Endothelial cell of umbilical vein (primary cell): ENCODE measurements around the gene ARID1B. TPM values are rescaled to one million over a fixed set of nuclear protein-coding genes. Genes with fewer than 3 reads are reported as not detected.

Experiments used
- BruUV-seq: library from RNA; stranded (reverse); fragments of 400-500 nt; replicated peaks from 2 replicates; lab custom pipeline; 2021; lab: Mats Ljungman, UMichigan
- CTCF ChIA-PET: fragments of 300-600, 350-600 bp; sonication (Branson Sonifier 250); formaldehyde crosslinking; loops from one replicate; lab custom pipeline; 2021; ENCODE audit warnings: antibody characterized with exemption, inconsistent platforms; lab: Charles Lee
- POLR2A ChIA-PET: fragments of 300-600, 350-600 bp; sonication (Branson Sonifier 250); formaldehyde crosslinking; loops from one replicate; lab custom pipeline; 2021; ENCODE audit warnings: antibody characterized with exemption, inconsistent platforms; lab: Charles Lee
- DNase-seq: peaks from one replicate; pipeline ENCODE4 v3.0.0-alpha.2; 2011; ENCODE audit warnings: low read depth, low spot score
- FAIRE-seq: peaks from 2 replicates; lab custom pipeline; 2011; peaks lifted over from hg19 to GRCh38; lab: Jason Lieb, UNC
- H2AFZ ChIP-seq: 2 replicates; pipeline ENCODE4 v1.6.0; 2012; ENCODE audit warnings: low read depth, low read length, control low read depth, inconsistent platforms
- H3K27ac ChIP-seq: 2 replicates; pipeline ENCODE4 v1.5.1; 2011; ENCODE audit warnings: low read depth, mild to moderate bottlenecking, control low read depth, low read length, moderate library complexity; ENCODE audit not compliant: insufficient read depth
- H3K27me3 ChIP-seq, 2 experiments: 2 replicates each; pipeline versions ENCODE4 v1.6.0 to v1.6.1; 2011; ENCODE audit warnings: low read length in 2 of 2, mixed read lengths in 1 of 2; ENCODE audit not compliant: control insufficient read depth in 2 of 2, insufficient read depth in 2 of 2
- H3K36me3 ChIP-seq, 2 experiments: 2 replicates in 1 of 2; 3 replicates in 1 of 2; pipeline ENCODE4 v1.5.1; 2011; ENCODE audit warnings: low read length in 2 of 2, mild to moderate bottlenecking in 1 of 2, moderate library complexity in 1 of 2; ENCODE audit not compliant: control insufficient read depth in 2 of 2, insufficient read depth in 2 of 2; ENCODE audit errors: extremely low read depth in 1 of 2
- H3K4me1 ChIP-seq: 3 replicates; pipeline ENCODE4 v1.5.1; 2011; ENCODE audit warnings: mild to moderate bottlenecking, low read length; ENCODE audit not compliant: control insufficient read depth, insufficient read depth; ENCODE audit errors: extremely low read depth
- H3K4me2 ChIP-seq: 2 replicates; pipeline ENCODE4 v1.6.1; 2011; ENCODE audit warnings: low read length, control low read depth, mixed read lengths; ENCODE audit not compliant: insufficient read depth
- H3K4me3 ChIP-seq, 3 experiments: fragments of 200-600 bp in 1 of 3; sonication (generic), shearing (Covaris generic) in 1 of 3; replicated peaks in 1 of 3; 2 replicates each; pipeline ENCODE4 v1.5.1; 2011 to 2016; ENCODE audit warnings: control low read depth in 3 of 3, low read length in 3 of 3, mild to moderate bottlenecking in 2 of 3, inconsistent platforms in 1 of 3, low read depth in 1 of 3, moderate library complexity in 1 of 3; ENCODE audit not compliant: insufficient read depth in 1 of 3
- H3K79me2 ChIP-seq: 2 replicates; pipeline ENCODE4 v1.6.0; 2012; ENCODE audit warnings: low read length, inconsistent platforms; ENCODE audit not compliant: control insufficient read depth, insufficient read depth
- H3K9ac ChIP-seq: replicated peaks from 2 replicates; pipeline ENCODE3; 2011; ENCODE audit warnings: low read length, control low read depth; ENCODE audit not compliant: insufficient read depth; ENCODE audit errors: extremely low read depth
- H3K9me1 ChIP-seq: replicated peaks from 3 replicates; pipeline ENCODE4 v1.6.0; 2011; ENCODE audit warnings: mild to moderate bottlenecking, low read length; ENCODE audit not compliant: control insufficient read depth, insufficient read depth; ENCODE audit errors: extremely low read depth
- H3K9me3 ChIP-seq: replicated peaks from 2 replicates; pipeline ENCODE4 v1.5.1; 2012; ENCODE audit warnings: low read length, inconsistent platforms; ENCODE audit not compliant: control insufficient read depth, insufficient read depth
- H4K20me1 ChIP-seq: replicated peaks from 2 replicates; pipeline ENCODE3; 2011; ENCODE audit warnings: mild to moderate bottlenecking, low read length; ENCODE audit not compliant: control insufficient read depth, insufficient read depth; ENCODE audit errors: extremely low read depth
- CTCF ChIP-seq, 2 donors: IDR thresholded peaks; 1 replicate in 1 of 2; 2 replicates in 1 of 2; pipeline ENCODE4 v1.5.1; 2011; ENCODE audit warnings: low read length in 2 of 2, mild to moderate bottlenecking in 2 of 2, moderate library complexity in 2 of 2, control low read depth in 1 of 2, inconsistent platforms in 1 of 2, low read depth in 1 of 2; ENCODE audit not compliant: insufficient read depth in 1 of 2; ENCODE audit errors: extremely low read depth in 1 of 2
- EZH2 ChIP-seq: IDR thresholded peaks from 2 replicates; pipeline ENCODE4 v1.6.1; 2012; ENCODE audit warnings: borderline replicate concordance, low read depth, mild to moderate bottlenecking, moderate library complexity, low read length, inconsistent platforms; ENCODE audit not compliant: severe bottlenecking
- FOS ChIP-seq: IDR thresholded peaks from 2 replicates; pipeline ENCODE4 v1.6.1; 2011; ENCODE audit warnings: mild to moderate bottlenecking, low read length, moderate library complexity, borderline replicate concordance; ENCODE audit not compliant: insufficient read depth
- GATA2 ChIP-seq: IDR thresholded peaks from 2 replicates; pipeline ENCODE4 v1.7.0; 2011; ENCODE audit warnings: low read depth, mild to moderate bottlenecking, moderate library complexity, mixed read lengths, low read length; ENCODE audit not compliant: insufficient read length, insufficient read depth
- JUN ChIP-seq: IDR thresholded peaks from 2 replicates; pipeline ENCODE4 v1.6.1; 2011; ENCODE audit warnings: borderline replicate concordance, low read depth; ENCODE audit not compliant: insufficient read length, insufficient read depth
- MAX ChIP-seq: IDR thresholded peaks from 2 replicates; pipeline ENCODE4 v1.6.1; 2011; ENCODE audit not compliant: insufficient read depth, insufficient read length
- MYC ChIP-seq: IDR thresholded peaks from one replicate; pipeline ENCODE4 v1.6.1; 2011; ENCODE audit warnings: mild to moderate bottlenecking, low read depth, low read length
- POLR2A ChIP-seq: IDR thresholded peaks from 2 replicates; pipeline ENCODE4 v1.6.1; 2012; ENCODE audit warnings: low read depth, mild to moderate bottlenecking, control low read depth, low read length
- POLR2AphosphoS5 ChIP-seq: IDR thresholded peaks from 2 replicates; pipeline ENCODE4 v1.6.1; 2012; ENCODE audit warnings: low read depth, mild to moderate bottlenecking, control low read depth, low read length, moderate library complexity; ENCODE audit not compliant: insufficient read depth
- dilution Hi-C: fragments of 300-500 bp; cut with MboI; formaldehyde crosslinking; loops from one replicate; pipeline ENCODE4 v1.15.0; 2019; ENCODE audit warnings: low sequenced_read_pairs; ENCODE audit not compliant: extremely low pct_ligation_motif_present
- intact Hi-C: fragments of 100-400 bp; cut with micrococcal nuclease; formaldehyde crosslinking; loops from one replicate; pipeline ENCODE4 v1.10.0; 2022
- polyA plus RNA-seq, 4 experiments: library from polyadenylated mRNA; depleted of rRNA in 3 of 4; stranded (reverse) in 3 of 4; unstranded in 1 of 4; fragments of >200 nt; gene quantifications; 2 replicates each; pipeline versions ENCODE4 v1.2.1 to v1.2.3, GENCODE V29; 2011 to 2012; ENCODE audit warnings: missing spikeins in 1 of 4
- total RNA-seq: library from RNA; stranded (reverse); gene quantifications from 2 replicates; pipeline ENCODE4 v1.2.3, GENCODE V29; 2021

The ARID1B gene
- total and polyA plus RNA-seq, 2 donors (not counting 3 experiments of a cell fraction or from before 2014, with no cell fraction given) = 21.8 to 89.5 TPM

- H3K4me3 ChIP-seq = no peak overlapping the region
These were observed 180.9 kb downstream of the ARID1B start for GRCh38 chr6:156957931-156958547.

More at GRCh38 chr6:156957931-156958547, 180.9 kb downstream of the ARID1B start:
- DNase-seq (no peak), FAIRE-seq (no peak)
- Histone ChIP-seq H3K9me1 (no peaks in the 10 kb centered on the region), H3K4me2 (no peak overlapping the region), H3K36me3 (no peaks in the 10 kb centered on the region), H2AFZ (no peak overlapping the region), H3K4me1 (peaks cover 17% of the 10 kb centered on the region), H3K27me3 (no peaks in the 10 kb centered on the region), H3K9ac (no peak overlapping the region), H3K9me3 (no peaks in the 10 kb centered on the region), H4K20me1 (no peaks in the 10 kb centered on the region), H3K79me2 (peaks cover 49% of the 10 kb centered on the region), H3K27ac (no peak overlapping the region)
- ChIA-PET POLR2A (no interaction called here), CTCF (no interaction called here)
- no TSS peak for BruUV-seq
- intact Hi-C loops = no loop called here
- no peak for TF ChIP-seq JUN
- no peak for TF ChIP-seq FOS
- TF ChIP-seq POLR2AphosphoS5 = no peak
- no peak for TF ChIP-seq EZH2
- TF ChIP-seq GATA2 = no peak
- no peak for TF ChIP-seq MYC
- no peak for TF ChIP-seq POLR2A
- TF ChIP-seq MAX = no peak
- TF ChIP-seq CTCF (IDR thresholded peaks at IDR 0.05; ENCODE audit: extremely low read depth in 1 of 2, insufficient read depth in 1 of 2, low read depth in 1 of 2, low read length in 2 of 2) = no peak
- dilution Hi-C loops = no loop called here
